Left forelimb (tissue), 1 donor: ENCODE measurements around the gene FGF14.

ENCODE experiments used
- DNase-seq: peaks from one replicate; pipeline ENCODE4 v3.0.0-alpha.2; 2018; ENCODE audit warnings: low spot score

FGF14 gene

DNA sequence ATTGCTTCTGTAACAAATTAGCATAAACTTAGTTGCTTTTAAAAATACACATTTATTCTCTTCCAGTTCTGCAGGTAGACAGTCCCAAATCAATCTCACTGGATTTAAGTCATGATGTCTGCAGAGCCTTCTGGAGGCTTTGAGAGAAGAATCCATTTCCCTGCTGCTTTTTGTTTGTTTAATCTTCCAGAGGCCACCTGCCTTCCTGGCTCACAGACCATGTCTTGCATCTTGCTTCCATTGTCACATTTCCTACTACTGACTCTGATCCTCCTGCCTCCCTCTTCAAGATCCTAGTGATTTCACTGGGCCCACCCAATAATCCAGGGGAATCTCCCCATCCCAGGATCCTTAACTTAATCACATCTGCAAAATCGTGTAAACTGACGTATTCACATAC lies 476.1 kb downstream of the FGF14 start:
- DNase-seq, result no peak

DNA sequence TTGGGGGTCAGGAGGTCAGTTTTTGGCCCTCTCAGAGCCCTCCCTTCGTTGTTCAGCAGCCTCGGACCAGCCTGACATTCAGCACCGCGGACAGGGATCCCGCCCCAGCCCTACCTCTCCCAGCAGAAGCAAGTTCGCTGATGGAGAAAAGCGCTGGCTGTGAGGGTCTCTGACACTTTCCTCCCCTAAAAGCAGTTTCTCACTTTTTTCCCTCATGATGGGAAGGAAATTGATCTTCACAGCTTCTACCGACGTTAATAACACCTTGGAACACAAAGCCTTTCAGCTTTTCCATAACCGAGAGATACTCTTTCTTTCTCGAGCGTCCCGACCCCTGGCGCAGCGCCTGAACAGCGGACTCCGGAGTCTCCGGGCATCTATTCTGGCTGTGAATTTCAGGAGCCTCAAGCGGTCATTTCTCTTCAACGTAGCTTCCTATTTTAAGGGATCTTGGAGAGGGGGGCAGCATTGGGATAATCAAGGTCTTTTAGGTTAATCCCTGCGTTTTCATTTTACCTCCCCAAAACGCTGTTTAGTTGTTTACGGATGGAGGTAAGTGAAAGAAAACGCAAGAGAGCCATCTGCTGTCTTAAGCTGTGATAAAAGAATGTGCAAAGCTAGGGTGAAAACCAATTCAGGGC lies 482.2 kb downstream of the FGF14 start:
- DNase-seq, result no peak

- DNase-seq, result no peak
Measured at GRCh38 chr13:101917833-101918661, 483.8 kb downstream of the FGF14 start.

DNA sequence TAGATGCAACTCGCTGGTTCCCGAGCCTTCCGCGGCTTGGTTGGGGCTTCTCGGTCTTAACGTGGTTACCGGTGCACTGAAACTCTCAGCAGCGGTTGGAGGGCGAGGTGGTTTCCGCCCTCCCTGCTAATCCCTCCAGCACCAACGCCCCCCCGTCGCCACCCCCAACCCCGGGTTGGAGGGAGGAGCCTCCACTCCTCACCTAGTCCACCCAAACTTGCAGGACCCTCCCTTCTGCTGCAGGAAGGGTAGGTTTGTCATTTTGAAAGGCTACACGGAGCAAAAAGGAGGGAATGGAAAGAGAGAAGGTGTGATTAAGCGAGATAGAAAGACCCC lies 484.4 kb downstream of the FGF14 start:
- DNase-seq, result no peak

- no peak for DNase-seq
Measured at GRCh38 chr13:101916775-101917474, 484.9 kb downstream of the FGF14 start.

DNA sequence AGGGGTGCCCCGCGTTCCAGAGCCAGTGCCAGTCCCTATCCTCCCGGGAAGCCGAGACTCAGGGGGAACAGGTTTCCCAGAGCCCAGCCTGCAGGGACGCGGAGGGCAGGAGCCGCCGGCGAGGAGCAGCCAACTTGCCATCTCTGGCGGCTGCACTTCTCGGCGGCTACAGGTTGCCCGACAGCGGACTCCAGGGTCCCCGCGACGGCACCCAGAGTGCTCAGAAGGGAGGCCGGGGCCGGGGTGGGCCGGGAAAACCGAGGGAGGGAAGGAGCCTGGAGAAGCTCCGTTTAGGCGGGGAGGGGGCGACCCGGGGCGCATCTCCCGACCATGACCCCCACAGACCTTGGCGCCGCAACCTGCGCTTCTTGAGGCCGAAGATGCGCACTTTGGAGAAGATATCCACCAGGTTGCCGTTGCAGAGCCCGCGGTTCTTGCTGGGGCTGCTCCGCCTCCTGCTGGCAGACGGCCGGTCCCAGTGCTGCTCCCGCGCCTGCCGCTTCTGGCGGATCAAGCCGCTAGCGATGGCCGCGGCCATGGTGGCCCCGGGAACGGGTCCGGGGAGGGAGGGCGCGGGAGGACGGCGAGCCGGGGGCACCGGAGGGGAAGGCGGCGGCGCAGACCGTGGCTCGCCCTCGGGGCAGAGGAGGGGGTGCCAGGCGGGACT lies 485.6 kb downstream of the FGF14 start:
- DNase-seq, result no peak

DNA sequence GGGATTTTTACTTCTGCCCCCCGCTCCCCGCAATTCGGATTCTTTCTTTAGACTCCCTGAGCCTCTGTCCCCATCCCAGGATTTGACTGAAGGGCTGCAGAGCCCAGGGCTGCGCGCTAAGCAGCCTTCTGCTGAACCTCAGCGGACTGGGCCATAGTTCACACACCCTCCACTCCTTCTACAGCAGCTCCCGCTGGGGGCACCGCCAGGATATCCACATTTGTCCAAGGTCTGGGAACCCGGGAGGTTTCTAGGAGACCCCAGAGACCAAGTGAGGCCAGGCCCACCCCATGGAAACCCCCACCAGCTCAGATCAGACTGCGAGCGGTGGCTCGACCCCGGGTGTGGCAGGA lies 486.1 kb downstream of the FGF14 start:
- DNase-seq, result no peak

DNA sequence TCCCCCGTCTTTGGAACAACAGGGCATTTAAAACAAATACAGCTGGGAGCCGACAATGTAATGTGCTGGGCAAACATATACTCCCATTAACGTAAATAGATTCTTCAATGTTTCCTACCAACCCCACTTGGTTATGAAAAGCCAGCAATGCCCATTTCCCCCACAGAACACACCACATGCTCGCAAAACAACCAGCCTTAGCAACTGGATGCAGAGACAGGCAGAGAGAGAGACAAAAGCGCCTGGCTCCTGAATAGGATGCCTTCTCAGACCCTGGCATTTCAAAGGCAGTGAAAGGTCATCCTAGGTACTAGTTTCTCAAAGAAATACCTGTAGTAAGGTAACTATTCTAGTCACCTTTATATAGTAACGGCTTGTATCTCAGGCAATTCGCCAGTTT lies 486.5 kb downstream of the FGF14 start:
- no peak for DNase-seq

DNA sequence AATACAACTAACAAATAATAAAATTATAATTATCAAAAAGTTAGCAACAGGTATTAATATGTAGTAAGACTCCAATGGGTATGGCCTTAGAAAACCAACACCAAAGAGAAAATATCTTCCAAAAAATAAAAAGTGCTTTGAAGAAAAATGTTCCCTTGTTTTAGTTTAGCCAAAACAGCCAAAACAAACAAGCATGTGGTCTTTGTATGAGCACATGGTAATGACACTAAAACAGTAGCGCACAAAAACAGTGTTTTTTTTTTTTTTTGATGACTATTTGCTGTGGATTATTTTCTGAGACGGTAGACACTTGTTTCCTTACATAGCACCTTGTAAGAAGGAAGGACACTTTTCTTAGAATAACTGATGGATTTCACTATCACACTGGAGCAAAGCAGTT lies 490.1 kb downstream of the FGF14 start:
- no peak for DNase-seq

DNA sequence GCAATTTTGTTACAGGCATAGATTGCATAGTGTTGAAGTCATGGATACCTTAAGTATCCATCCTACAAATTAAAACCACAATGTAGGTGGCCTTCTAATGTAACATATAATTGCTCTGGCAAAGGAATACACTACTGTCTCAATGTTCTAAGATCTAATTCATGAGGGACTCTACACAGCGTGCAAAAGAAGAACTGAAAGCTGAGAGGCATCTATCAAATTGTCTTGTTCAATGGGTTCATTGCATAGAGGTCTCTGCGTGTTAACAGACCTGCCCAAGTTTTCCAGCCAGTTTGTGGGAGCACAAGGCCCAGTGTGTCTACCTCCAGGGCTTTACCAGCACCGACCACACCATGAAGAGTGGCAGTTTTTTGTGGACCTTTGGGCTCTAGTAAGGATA lies 498.0 kb downstream of the FGF14 start:
- DNase-seq, result no peak

GRCh38 chr13:101898676-101899075 lies 503.2 kb downstream of the FGF14 start:
- no peak for DNase-seq

- no peak for DNase-seq
Measured at GRCh38 chr13:101896541-101896940, 505.3 kb downstream of the FGF14 start.

DNA sequence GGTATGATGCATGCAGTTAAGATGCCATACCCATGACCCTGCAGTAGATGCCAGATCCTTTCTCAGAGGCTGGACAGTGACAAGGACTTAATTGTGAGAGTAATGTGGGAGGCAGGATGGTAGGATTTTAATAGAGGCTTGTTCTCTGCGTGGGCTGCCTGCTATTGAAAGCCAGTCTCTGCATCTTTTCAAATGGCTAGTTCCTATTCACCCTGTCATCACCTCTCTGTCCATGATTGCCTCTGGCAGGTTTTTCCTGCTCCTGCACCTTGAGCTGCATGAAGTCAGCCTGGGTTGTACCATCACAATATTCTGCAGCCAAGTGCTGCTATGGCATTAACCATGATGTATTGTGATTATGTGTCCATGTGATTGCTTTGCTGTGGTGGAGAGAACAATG lies 508.8 kb downstream of the FGF14 start:
- DNase-seq, result no peak

DNA sequence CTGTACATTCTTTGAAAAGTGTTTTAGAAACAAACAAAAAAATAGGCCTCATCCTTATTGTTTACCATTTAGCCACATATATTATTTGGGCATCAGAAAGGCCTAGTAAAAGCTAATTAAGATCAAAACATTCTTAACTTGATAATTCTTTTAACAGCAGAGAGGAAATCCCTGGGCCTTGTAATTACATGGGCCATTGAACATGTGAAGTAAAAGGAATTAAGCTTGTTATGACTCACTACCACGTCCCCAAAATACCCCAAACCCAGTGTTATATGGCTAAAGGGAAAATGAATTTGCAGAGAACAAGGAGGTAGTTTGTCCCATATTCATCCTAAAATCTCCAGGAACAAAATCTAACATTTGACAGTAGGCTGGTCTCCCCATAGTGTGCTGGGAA lies 509.6 kb downstream of the FGF14 start:
- no peak for DNase-seq

DNA sequence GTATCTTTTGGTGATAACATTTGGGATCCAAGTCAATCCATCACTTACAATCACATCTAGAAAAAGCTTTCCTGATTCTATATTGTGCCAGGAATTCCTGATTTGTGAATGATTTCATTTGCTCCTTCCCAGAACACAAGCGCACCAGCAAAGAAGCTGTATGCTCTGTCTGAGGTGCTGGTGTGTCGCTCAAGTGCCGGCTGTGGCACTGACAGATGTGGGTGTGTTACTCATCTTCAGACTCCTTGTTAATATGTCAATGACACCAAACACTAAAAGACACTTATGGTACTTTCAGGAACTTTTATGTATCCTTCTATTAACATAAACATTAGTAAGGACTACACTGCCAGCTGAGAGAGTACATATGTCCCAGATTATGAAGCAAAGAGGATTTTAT lies 520.3 kb downstream of the FGF14 start:
- DNase-seq, result no peak

- DNase-seq, result no peak
Measured at GRCh38 chr13:101880581-101880980, 521.3 kb downstream of the FGF14 start.

DNA sequence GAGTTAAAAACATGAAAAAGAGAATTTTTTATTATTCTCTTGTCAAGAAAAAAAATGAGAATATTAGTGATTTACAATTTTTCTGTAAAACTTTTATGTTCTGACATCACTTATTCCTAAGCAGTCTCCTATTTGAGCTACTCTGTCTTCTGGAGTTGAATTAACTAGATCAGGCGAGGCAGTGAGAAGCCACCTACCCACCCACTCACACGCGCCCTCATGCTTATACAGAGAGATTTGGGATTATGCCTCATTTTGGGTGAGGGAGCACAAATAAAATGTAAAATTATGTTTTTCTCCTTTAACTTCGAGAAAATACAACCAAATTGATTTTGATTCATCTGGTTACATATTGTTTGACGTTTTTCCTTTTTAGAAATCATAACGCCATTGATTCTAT lies 524.9 kb downstream of the FGF14 start:
- DNase-seq, result no peak

- no peak for DNase-seq
Measured at GRCh38 chr13:101875717-101876393, 526.0 kb downstream of the FGF14 start.

- no peak for DNase-seq
Measured at GRCh38 chr13:101875091-101875490, 526.8 kb downstream of the FGF14 start.

- DNase-seq, result no peak
Measured at GRCh38 chr13:101869553-101869952, 532.3 kb downstream of the FGF14 start.

DNA sequence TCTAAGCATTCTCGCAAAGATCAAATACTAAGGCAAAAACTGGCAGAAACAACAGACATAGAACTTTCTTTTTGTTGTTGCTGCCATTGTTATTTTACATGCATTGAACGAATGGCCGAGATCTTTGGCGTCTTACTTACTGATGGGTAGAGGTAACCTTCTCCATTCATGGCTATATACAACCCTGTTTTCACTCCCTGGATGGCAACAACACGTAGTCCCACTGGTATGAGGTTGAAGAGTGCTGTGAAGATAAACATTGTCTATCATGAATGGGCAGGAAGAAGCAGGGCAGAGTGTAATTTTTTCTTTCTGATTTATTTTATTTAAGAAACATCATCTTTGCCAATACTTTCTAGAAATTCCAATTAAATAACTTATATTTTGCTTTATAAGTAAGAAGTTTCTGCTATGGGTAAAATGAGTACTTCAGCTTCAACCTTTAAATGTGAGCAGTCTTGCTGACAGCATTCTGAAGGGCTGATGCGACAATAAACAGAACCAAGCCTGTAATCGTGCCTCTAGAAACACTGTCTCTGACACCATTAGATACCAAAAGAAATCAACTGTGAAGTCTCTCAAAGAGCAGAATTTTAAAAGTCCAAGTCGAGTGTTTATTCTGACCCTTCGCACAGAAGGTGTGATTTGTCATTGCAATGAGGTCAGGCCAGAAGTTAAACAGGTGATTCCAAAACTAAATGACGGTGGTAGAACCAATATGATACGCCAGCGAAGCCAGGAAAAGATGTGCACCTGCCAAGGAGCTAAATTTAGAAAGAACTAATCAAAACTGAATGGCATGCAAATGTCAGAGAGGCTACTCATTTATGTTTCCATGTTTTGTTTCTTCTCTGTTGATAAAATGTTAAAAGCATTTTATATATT lies 533.0 kb downstream of the FGF14 start:
- DNase-seq, result no peak
